PC-9 (cell line): ENCODE results near the gene CDCA7.

ENCODE experiments used
- CTCF ChIP-seq: fragments of 200-600 bp; sonication (generic); conservative IDR thresholded peaks from 2 replicates; pipeline ENCODE4 v1.6.1; 2017; ENCODE audit warnings: mixed run types, antibody characterized with exemption, mild to moderate bottlenecking, moderate library complexity
- EZH2 ChIP-seq: fragments of 200-600 bp; sonication (generic); IDR thresholded peaks from 2 replicates; pipeline ENCODE4 v1.8.0; 2017; ENCODE audit warnings: antibody characterized with exemption, low read depth

GRCh38 chr2:173401716-173402326 lies 47.1 kb downstream of the CDCA7 start:
- TF ChIP-seq CTCF: no peak
- no peak for TF ChIP-seq EZH2
